ENCODE data around the gene ZDHHC3. TPM values are rescaled to one million over a fixed set of nuclear protein-coding genes. Genes with fewer than 3 reads are reported as not detected.

Gene ZDHHC3
- total RNA-seq, 2 donors from 2014 or later = 63.7 to 69.7 TPM

- no peak for DNase-seq
- H3K27ac Mint-ChIP-seq = no peak overlapping the region
- H3K4me1 ChIP-seq (ENCODE audit: control insufficient read depth, insufficient read depth, low read length) = peaks cover 5% of the 10 kb centered on the region
- H3K4me3 Mint-ChIP-seq = no peak overlapping the region
- H3K9me3 ChIP-seq (ENCODE audit: control insufficient read depth, low read length) = no peaks in the 10 kb centered on the region
- 100% methylated on average over 3 of the region's 3 CpGs; no CpG with 5 or more reads in 1 of the 2 experiments for WGBS, 2 experiments (ENCODE audit: insufficient coverage in 1 of 2, insufficient read length in 1 of 2)
- H3K4me3 ChIP-seq (ENCODE audit: low read length) = no peak overlapping the region
- H3K36me3 Mint-ChIP-seq (ENCODE audit: low read depth) = peaks cover 68% of the 10 kb centered on the region
- no peak overlapping the region for H3K27ac ChIP-seq (ENCODE audit: low read depth, low read length)
- H3K36me3 ChIP-seq (ENCODE audit: control insufficient read depth, insufficient read depth, low read length) = peaks cover 72% of the 10 kb centered on the region
- no peak overlapping the region for H3K9ac ChIP-seq (ENCODE audit: extremely low read depth, low read length, poor library complexity, severe bottlenecking)
- no peaks in the 10 kb centered on the region for H3K9me3 Mint-ChIP-seq
- H3K4me1 Mint-ChIP-seq = peaks cover 13% of the 10 kb centered on the region
- H3K27me3 ChIP-seq (ENCODE audit: control insufficient read depth, insufficient read depth, low read length, poor library complexity, severe bottlenecking) = no peaks in the 10 kb centered on the region
- TF ChIP-seq, protein P1, sequence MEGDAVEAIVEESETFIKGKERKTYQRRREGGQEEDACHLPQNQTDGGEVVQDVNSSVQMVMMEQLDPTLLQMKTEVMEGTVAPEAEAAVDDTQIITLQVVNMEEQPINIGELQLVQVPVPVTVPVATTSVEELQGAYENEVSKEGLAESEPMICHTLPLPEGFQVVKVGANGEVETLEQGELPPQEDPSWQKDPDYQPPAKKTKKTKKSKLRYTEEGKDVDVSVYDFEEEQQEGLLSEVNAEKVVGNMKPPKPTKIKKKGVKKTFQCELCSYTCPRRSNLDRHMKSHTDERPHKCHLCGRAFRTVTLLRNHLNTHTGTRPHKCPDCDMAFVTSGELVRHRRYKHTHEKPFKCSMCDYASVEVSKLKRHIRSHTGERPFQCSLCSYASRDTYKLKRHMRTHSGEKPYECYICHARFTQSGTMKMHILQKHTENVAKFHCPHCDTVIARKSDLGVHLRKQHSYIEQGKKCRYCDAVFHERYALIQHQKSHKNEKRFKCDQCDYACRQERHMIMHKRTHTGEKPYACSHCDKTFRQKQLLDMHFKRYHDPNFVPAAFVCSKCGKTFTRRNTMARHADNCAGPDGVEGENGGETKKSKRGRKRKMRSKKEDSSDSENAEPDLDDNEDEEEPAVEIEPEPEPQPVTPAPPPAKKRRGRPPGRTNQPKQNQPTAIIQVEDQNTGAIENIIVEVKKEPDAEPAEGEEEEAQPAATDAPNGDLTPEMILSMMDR (conservative IDR thresholded peaks at IDR 0.05) = no peak
- no peaks in the 10 kb centered on the region for H3K27me3 Mint-ChIP-seq (ENCODE audit: insufficient read depth)
Observed at GRCh38 chr3:44996556-44996969, 20.6 kb upstream of the ZDHHC3 start.

DNA sequence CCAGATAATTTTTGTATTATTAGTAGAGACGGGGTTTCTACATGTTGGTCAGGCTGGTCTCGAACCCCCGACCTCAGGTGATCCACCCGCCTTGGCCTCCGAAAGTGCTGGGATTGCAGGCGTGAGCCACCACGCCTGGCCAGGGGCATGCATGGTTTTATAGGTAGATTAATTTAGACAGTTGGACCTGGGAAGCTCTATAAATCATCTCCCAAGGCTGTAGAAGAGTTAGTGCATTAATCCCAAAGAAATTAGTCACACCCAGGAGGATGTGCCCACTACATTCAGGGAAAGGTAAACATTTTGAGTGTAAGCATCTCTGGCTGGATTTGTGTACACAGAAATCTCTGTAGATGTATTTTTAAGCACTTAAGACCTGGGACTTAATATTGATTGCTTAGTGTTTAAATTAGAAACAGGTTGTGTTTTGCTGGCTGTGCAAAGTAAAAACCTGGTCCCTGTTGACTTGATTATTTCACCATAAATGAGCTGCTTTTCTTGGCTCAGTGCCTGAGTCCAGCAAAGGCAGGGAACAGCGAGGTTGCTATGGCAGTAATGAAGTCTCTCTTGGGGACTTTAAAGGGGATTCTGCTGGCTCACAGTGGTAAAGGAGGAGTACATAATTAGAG, 19.3 kb upstream of the ZDHHC3 start:
- Mint-ChIP-seq H3K27ac (no peak overlapping the region), H3K4me3 (no peak overlapping the region), H3K9me3 (no peaks in the 10 kb centered on the region), H3K27me3 (ENCODE audit: insufficient read depth) (no peaks in the 10 kb centered on the region), H3K36me3 (ENCODE audit: low read depth) (peaks cover 69% of the 10 kb centered on the region), H3K4me1 (peaks cover 17% of the 10 kb centered on the region)
- TF ChIP-seq, protein P1 (conservative IDR thresholded peaks at IDR 0.05) = no peak
- no peak overlapping the region for H3K4me3 ChIP-seq (ENCODE audit: low read length)
- WGBS, 2 experiments (ENCODE audit: insufficient coverage in 1 of 2, insufficient read length in 1 of 2) = 87 to 92% methylated on average over 8 of the region's 8 CpGs
- no peak overlapping the region for H3K27ac ChIP-seq (ENCODE audit: low read depth, low read length)
- no peaks in the 10 kb centered on the region for H3K27me3 ChIP-seq (ENCODE audit: control insufficient read depth, insufficient read depth, low read length, poor library complexity, severe bottlenecking)
- H3K9me3 ChIP-seq (ENCODE audit: control insufficient read depth, low read length) = no peaks in the 10 kb centered on the region
- peaks cover 5% of the 10 kb centered on the region for H3K4me1 ChIP-seq (ENCODE audit: control insufficient read depth, insufficient read depth, low read length)
- no peak for DNase-seq
- H3K9ac ChIP-seq (ENCODE audit: extremely low read depth, low read length, poor library complexity, severe bottlenecking) = no peak overlapping the region
- peaks cover 69% of the 10 kb centered on the region for H3K36me3 ChIP-seq (ENCODE audit: control insufficient read depth, insufficient read depth, low read length)

DNA sequence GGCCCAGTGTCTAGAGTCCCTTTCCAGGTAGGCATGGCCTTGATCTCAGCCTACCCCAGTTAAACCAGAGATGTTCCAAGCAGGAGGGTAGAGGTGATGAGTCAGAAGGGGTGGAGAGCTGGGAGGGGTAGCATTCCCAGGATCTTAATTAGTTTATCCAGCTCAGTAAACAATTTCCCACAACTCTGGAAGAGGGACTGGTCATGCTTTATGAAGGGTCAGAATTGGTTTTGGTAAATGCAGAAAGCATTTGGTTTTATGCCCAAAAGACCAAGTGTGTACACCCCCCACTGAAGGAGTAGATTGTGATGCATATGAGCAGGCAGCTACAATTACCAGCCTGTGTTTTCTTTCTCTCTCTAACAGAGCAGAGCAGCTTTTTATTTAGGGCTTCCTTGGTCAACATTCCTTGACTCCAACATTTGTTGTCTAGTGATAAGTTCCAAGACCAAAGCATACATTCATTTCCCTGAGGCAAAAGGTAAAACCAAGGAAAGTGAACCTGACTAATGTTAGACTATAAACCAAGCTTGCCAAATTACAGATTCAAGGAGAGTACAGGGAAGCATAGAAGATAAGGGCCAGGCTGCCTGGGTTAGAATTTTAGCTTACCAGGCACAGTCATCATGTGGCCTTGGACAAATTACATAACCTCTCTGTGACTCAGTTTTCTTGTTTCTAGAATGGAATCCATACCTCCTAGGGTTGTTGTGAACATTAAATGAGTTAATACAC, 17.7 kb upstream of the ZDHHC3 start:
- Histone ChIP-seq H3K36me3 (ENCODE audit: control insufficient read depth, insufficient read depth, low read length) (peaks cover 69% of the 10 kb centered on the region), H3K27me3 (ENCODE audit: control insufficient read depth, insufficient read depth, low read length, poor library complexity, severe bottlenecking) (no peaks in the 10 kb centered on the region), H3K27ac (ENCODE audit: low read depth, low read length) (no peak overlapping the region), H3K9me3 (ENCODE audit: control insufficient read depth, low read length) (no peaks in the 10 kb centered on the region), H3K4me1 (ENCODE audit: control insufficient read depth, insufficient read depth, low read length) (peaks cover 5% of the 10 kb centered on the region), H3K4me3 (ENCODE audit: low read length) (peak overlapping the region; percentile 0), H3K9ac (ENCODE audit: extremely low read depth, low read length, poor library complexity, severe bottlenecking) (no peak overlapping the region)
- TF ChIP-seq, protein P1 (conservative IDR thresholded peaks at IDR 0.05) = no peak
- no peak for DNase-seq
- Mint-ChIP-seq H3K36me3 (ENCODE audit: low read depth) (peaks cover 69% of the 10 kb centered on the region), H3K4me1 (peaks cover 23% of the 10 kb centered on the region), H3K27ac (no peak overlapping the region), H3K27me3 (ENCODE audit: insufficient read depth) (no peaks in the 10 kb centered on the region), H3K9me3 (no peaks in the 10 kb centered on the region), H3K4me3 (no peak overlapping the region)

Data from endodermal cell (in vitro differentiated cells).